ENCODE data around the gene EXT2.

DNA sequence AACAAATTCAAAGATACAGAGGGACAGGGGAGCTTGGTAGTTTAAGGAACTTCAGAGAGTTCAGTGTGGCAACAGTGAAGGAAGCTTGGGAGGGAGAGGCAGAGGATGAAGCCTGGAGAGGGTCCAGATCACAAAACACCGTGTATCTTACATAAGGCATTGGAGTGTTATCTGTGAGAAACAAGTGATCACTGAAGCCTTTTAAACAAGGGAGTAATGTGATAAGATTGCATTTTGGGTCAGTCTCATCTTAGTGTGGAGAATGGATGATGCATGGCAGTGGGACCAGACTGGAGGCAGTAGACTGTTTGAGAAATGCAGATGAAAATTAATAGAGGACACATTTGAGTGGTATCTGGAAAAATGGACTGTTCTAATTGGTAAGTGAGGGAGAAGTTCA lies 79.4 kb downstream of the EXT2 start:
- TF ChIP-seq, protein P1, sequence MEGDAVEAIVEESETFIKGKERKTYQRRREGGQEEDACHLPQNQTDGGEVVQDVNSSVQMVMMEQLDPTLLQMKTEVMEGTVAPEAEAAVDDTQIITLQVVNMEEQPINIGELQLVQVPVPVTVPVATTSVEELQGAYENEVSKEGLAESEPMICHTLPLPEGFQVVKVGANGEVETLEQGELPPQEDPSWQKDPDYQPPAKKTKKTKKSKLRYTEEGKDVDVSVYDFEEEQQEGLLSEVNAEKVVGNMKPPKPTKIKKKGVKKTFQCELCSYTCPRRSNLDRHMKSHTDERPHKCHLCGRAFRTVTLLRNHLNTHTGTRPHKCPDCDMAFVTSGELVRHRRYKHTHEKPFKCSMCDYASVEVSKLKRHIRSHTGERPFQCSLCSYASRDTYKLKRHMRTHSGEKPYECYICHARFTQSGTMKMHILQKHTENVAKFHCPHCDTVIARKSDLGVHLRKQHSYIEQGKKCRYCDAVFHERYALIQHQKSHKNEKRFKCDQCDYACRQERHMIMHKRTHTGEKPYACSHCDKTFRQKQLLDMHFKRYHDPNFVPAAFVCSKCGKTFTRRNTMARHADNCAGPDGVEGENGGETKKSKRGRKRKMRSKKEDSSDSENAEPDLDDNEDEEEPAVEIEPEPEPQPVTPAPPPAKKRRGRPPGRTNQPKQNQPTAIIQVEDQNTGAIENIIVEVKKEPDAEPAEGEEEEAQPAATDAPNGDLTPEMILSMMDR (IDR thresholded peaks at IDR 0.05): no peak
- no peak for TF ChIP-seq POLR2AphosphoS5 (IDR thresholded peaks at IDR 0.05)
- no peak for TF ChIP-seq POLR2A (IDR thresholded peaks at IDR 0.05)
